Endometrial microvascular endothelial cells (primary cell): ENCODE measurements around the gene PKIB. TPM values are rescaled to one million over a fixed set of nuclear protein-coding genes. Genes with fewer than 3 reads are reported as not detected.

Source experiments
- in situ Hi-C: cut with HindIII; loops from 2 replicates; pipeline ENCODE4 v1.10.0; 2017; ENCODE audit warnings: low sequenced_read_pairs, low pct_unique_long_range_greater_than_20kb; ENCODE audit errors: inconsistent ontology term
- total RNA-seq: library from RNA; depleted of rRNA; stranded (reverse); fragments of >200 nt; gene quantifications from one replicate; pipeline ENCODE4 v1.2.3, GENCODE V29; 2015; ENCODE audit errors: inconsistent ontology term

Gene PKIB
- total RNA-seq, 1 donor from 2014 or later, result not detected

- in situ Hi-C loops, result no loop called here
Measured at GRCh38 chr6:122653094-122653493, 42.9 kb downstream of the PKIB start.

- in situ Hi-C loops, result no loop called here
Measured at GRCh38 chr6:122654012-122654411, 43.8 kb downstream of the PKIB start.

DNA sequence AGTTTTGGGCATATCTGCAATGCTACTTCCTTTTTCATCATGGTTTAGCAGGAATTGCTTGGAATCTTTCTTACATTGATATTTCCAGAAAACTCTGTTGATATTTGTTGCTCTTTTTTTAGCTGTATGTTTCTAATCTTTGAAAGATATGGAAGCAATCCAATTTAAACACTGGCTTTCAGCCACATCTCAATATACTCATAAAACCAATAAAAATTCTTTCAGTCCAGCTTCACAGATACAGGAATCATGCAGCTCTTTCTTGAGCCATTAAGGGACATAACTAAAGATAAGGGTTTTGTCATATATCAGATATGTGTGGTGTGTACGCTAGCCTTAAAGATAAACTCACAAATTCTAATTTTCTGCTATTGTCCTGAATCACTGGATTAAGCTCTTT is 47.4 kb downstream of the PKIB start:
- in situ Hi-C loops, result no loop called here

DNA sequence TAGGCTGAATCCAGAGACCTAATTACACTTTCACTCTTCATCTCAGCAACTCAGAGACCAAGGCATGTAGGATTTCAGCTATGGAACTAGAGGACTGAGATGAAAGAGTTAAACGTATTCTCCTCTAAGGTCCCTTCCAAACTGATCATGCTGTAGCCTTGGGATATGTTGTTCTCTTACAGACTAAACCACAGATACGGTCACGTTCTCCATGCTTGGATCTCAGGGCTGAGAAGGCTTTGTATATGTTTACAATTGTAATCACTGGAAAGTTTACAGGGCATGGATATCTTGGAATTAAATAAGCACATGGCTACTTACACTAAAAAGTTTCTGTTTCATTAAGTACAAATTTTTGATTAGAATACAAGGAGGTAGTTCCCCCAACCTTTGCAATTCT is 50.1 kb downstream of the PKIB start:
- in situ Hi-C loops, result no loop called here

GRCh38 chr6:122663981-122664380 is 53.8 kb downstream of the PKIB start:
- in situ Hi-C loops, result no loop called here

DNA sequence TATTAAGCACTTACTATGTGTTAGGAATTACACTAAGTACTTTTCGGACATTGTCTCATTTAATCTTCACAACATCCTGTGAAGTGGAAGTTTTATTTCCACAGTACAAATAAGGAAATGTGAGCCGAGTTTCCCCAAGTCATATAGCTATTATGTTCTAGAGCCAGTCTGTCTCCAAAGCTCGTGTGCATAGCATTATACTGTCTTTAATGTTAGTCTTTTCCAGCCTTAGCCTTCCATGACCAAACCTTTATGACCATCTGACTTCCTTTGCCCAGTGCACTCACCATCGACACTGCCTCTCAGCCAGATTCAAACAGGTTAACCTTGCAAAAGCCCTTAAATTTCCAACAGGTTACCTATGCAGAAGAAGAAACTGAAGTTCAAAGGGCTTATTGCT is 55.7 kb downstream of the PKIB start:
- in situ Hi-C loops, result no loop called here

GRCh38 chr6:122666418-122666817 is 56.2 kb downstream of the PKIB start:
- in situ Hi-C loops, result no loop called here

DNA sequence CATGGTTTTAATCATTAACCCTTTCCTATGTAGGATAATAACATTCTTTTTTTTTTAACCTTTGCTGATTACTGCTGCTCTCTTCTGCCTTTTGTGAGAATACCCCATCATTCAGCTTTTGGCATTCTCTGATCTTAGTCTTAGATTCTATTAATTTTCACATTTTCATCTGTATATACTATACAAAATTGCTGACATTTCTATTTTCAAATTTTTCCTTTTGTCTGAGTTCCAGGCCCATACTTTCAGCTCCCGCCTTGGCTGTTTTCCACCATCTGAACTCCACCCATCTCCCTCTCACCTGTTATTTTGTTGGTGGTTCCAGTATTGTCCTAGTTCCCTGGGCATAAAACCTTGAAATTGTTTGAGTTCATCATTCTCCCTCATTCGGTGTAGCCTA is 59.2 kb downstream of the PKIB start:
- in situ Hi-C loops, result no loop called here

DNA sequence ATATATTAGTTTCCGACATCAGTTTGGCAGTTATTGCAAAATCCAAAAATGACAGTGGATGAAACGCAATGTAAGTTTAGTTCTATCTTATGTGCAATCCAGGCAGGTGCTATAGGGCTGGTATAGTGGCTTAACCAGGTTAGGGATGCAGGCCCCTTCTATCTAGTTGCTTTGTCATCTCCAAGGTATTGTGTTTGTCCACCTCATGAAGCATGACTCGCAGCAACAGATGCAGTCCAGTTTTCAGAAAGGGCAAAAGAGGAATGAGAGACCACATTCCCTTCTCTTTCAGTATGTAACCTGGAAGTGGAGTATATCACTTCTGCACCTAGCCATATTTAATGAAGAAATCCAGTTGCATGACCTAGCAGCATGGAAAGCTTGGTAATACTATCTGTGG is 59.7 kb downstream of the PKIB start:
- in situ Hi-C loops, result no loop called here

DNA sequence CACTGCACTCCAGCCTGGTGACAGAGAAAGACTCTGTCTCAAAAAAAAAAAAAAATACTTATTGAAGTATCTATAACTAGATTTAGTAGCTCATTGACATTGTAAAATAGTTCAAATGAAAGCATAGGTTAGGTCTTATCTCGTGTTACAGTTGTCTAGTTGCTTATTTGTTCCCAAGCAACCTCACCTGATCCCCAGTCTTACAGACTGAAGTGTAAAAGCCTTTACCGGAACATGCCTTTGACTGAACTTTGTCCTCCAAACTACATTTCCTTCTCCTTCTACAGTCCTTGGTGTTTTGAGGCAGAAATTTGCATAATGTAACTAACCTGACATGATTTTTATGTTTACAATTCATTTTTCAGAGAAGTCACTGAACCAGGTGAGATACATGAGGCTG is 61.0 kb downstream of the PKIB start:
- in situ Hi-C loops, result no loop called here

DNA sequence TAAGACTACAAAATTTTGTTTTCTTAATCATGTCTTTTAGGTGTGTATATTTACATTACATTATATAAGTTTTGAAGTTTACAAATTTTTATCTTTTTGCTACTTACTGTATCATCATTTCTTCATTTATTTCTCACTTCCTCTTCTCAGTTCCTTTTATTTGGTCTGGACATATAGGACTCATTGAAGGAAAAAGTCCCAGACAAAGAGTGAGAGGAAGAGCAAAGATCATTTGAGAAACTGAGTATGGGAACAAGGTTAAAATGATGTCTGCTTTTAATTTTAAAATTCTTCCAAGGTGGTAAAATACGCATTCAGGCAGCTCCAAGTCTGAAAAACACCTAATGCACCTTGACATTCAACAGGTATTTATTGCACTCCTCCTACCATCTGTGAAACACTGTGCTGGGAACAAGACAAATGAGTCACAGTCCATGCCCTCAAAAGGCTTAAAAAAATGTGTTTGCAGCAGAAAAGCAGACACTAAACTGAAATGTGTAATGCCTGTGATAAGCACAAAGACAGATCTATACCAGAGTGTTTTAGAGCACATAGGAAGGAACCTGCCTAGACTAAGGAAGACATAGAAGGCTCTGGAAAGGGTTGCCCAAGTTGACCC is 63.2 kb downstream of the PKIB start:
- in situ Hi-C loops, result no loop called here

- in situ Hi-C loops, result no loop called here
Measured at GRCh38 chr6:122676146-122676545, 65.9 kb downstream of the PKIB start.

- in situ Hi-C loops, result no loop called here
Measured at GRCh38 chr6:122676688-122677087, 66.5 kb downstream of the PKIB start.

- in situ Hi-C loops, result no loop called here
Measured at GRCh38 chr6:122677406-122677805, 67.2 kb downstream of the PKIB start.

- in situ Hi-C loops, result no loop called here
Measured at GRCh38 chr6:122678841-122679240, 68.6 kb downstream of the PKIB start.

DNA sequence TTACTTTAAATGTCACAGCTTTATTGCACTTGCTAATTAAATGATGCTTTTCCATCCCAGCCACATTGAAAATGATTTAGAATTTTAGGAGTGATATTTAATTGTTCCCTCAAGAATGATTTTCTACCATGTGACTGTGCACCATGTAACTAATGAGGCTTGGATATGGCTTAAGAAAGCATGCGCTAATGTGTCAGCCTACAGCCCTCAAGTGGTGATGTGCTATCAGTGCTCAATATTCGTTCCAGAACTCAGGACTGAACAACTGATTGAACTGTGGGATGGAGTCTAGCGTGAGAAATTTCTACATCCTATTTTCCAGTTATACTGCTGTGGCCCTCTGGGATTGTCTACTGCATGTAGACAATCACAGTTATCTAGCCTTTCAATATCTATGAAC is 71.5 kb downstream of the PKIB start:
- in situ Hi-C loops, result no loop called here

- in situ Hi-C loops, result no loop called here
Measured at GRCh38 chr6:122683989-122684651, 73.9 kb downstream of the PKIB start.

GRCh38 chr6:122692175-122692598 is 82.0 kb downstream of the PKIB start:
- in situ Hi-C loops, result no loop called here

GRCh38 chr6:122692807-122693580 is 82.8 kb downstream of the PKIB start:
- in situ Hi-C loops, result no loop called here

- in situ Hi-C loops, result no loop called here
Measured at GRCh38 chr6:122694075-122694474, 83.9 kb downstream of the PKIB start.
